Mucosa of rectum (tissue), 2 donors: ENCODE results near the gene MC1R.
"Not testable (repeated sequence)": the region's sequence is repeated elsewhere in the genome, so short reads cannot be mapped to it uniquely, and the experiment has no call there.

Experiments
- H3K27ac ChIP-seq, 2 donors: one replicate each; pipeline ENCODE4 v1.7.0; 2013; ENCODE audit warnings: inconsistent platforms in 2 of 2, low read depth in 2 of 2, low read length in 2 of 2
- H3K27me3 ChIP-seq, 2 donors: one replicate each; pipeline ENCODE4 v1.7.0; 2013; ENCODE audit warnings: low read length in 2 of 2; ENCODE audit not compliant: control insufficient read depth in 2 of 2, insufficient read depth in 2 of 2
- H3K36me3 ChIP-seq, 2 donors: one replicate each; pipeline ENCODE4 v1.7.0; 2013; ENCODE audit warnings: low read length in 2 of 2; ENCODE audit not compliant: control insufficient read depth in 2 of 2, insufficient read depth in 2 of 2
- H3K4me1 ChIP-seq, 2 donors: one replicate each; pipeline ENCODE4 v1.7.0; 2013; ENCODE audit warnings: low read length in 2 of 2, mild to moderate bottlenecking in 1 of 2; ENCODE audit not compliant: control insufficient read depth in 2 of 2, insufficient read depth in 2 of 2
- H3K4me3 ChIP-seq, 2 donors: one replicate each; pipeline ENCODE4 v1.7.0; 2013; ENCODE audit warnings: low read length in 2 of 2
- H3K9ac ChIP-seq, 2 donors: one replicate each; pipeline ENCODE4 v1.7.0; 2013; ENCODE audit warnings: low read length in 2 of 2, low read depth in 1 of 2, mild to moderate bottlenecking in 1 of 2
- H3K9me3 ChIP-seq, 2 donors: one replicate each; pipeline ENCODE4 v1.7.0; 2013; ENCODE audit warnings: low read length in 2 of 2; ENCODE audit not compliant: control insufficient read depth in 2 of 2
- donor health status: healthy.
- donor health status: Normal muscosa, but diverticular disease.

Gene MC1R

DNA sequence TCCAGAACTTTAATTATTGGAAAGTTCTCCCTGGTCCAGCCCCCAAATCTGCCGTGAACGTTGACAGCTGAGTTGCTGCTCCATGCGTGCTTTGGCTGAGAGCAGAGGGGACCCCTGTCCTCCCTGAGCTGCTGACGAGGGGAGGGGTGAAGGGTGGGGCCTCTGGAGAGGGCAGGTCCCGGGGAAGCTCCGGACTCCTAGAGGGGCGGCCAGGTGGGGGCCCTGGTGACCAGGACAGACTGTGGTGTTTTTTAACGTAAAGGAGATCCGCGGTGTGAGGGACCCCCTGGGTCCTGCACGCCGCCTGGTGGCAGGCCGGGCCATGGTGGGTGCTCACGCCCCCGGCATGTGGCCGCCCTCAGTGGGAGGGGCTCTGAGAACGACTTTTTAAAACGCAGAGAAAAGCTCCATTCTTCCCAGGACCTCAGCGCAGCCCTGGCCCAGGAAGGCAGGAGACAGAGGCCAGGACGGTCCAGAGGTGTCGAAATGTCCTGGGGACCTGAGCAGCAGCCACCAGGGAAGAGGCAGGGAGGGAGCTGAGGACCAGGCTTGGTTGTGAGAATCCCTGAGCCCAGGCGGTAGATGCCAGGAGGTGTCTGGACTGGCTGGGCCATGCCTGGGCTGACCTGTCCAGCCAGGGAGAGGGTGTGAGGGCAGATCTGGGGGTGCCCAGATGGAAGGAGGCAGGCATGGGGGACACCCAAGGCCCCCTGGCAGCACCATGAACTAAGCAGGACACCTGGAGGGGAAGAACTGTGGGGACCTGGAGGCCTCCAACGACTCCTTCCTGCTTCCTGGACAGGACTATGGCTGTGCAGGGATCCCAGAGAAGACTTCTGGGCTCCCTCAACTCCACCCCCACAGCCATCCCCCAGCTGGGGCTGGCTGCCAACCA, at the start of gene MC1R:
TSS of gene MC1R (plus strand) at position 410 of the 895 bp plus-strand sequence. CDS start at position 807, 397 bp downstream.
- peak within 1 kb of the TSS in 1 of 2 donors; percentile 61 for H3K27ac ChIP-seq
- no peaks in the 10 kb centered on the region for H3K36me3 ChIP-seq
- H3K9ac ChIP-seq = no peak within 1 kb of the TSS
- H3K4me3 ChIP-seq = peak within 1 kb of the TSS; percentile 47 to 52
- no peaks in the 10 kb centered on the region for H3K9me3 ChIP-seq
- H3K27me3 ChIP-seq = peaks cover 8 to 14% of the 10 kb centered on the region in 2 donors
- peaks cover 8 to 26% of the 10 kb centered on the region in 2 donors for H3K4me1 ChIP-seq

DNA sequence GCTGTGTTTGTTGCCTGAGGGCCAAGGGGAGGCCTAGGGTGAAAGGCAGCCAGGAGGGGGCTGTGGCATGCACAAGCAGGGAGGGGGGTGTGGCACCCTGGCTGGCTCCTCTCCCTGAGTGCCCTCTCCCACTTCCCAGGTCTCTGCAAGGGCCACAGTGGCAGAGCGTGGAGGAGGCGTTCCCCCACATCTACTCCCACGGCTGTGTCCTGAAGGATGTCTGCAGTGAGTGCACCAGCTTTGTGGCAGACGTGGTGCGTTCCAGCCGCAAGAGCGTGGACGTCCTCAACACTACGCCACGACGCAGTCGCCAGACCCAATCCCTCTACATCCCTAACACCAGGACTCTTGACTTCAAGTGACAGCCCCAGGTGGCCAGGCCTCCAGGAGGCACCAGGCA, 48.8 kb upstream of the MC1R start:
- Histone ChIP-seq H3K4me1 (peaks cover 11 to 18% of the 10 kb centered on the region in 2 donors), H3K4me3 (no peak overlapping the region), H3K27me3 (no peaks in the 10 kb centered on the region), H3K9me3 (peaks cover 0 to 3% of the 10 kb centered on the region in 2 donors), H3K27ac (no peak overlapping the region), H3K9ac (no peak overlapping the region), H3K36me3 (peaks cover 3 to 21% of the 10 kb centered on the region in 2 donors)

DNA sequence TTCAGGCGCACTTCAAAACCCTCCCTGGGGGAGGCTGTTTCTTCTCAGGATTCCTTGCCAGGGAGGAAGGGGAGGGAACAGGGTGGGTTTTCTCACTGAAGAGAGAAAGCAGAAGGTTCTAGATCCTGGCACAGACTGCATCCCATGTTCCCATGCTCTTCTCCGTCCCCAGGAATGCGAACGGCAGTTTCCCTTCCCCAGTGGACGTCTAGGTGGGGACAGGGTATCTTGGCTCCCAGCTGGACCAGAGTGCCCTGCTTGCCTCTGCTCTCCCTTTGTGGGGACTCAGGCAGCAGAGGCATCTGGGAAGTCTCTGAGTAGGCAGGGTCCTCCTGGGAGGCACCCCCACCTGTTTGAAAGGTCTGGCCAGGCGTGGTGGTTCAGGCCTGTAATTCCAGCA, 48.2 kb upstream of the MC1R start:
- Histone ChIP-seq H3K4me3 (no peak overlapping the region), H3K9ac (no peak overlapping the region), H3K27ac (no peak overlapping the region), H3K36me3 (peaks cover 3 to 25% of the 10 kb centered on the region in 2 donors), H3K9me3 (peaks cover 0 to 3% of the 10 kb centered on the region in 2 donors), H3K27me3 (no peaks in the 10 kb centered on the region), H3K4me1 (peaks cover 11 to 18% of the 10 kb centered on the region in 2 donors)

DNA sequence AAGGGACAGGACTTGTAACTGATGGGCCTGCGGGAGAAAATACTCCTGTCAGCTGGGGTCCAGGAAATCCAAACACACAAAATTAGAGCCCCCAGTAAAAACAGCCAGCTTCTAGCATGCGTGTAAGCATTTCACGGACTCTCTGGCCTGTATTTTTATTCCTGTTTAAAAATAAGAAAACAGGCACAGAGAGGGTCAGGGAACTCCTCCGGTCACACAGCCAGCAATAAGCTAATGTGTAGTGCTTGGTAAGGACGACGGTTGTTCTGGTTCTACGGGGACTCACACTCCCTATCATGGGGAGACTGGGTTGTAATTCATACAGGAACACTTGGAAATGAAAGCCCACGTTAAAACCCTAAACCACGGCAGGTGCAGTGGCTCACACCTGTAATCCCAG, 46.8 kb upstream of the MC1R start:
- H3K9me3 ChIP-seq = peaks cover 0 to 3% of the 10 kb centered on the region in 2 donors
- H3K27ac ChIP-seq = no peak overlapping the region
- H3K27me3 ChIP-seq = no peaks in the 10 kb centered on the region

DNA sequence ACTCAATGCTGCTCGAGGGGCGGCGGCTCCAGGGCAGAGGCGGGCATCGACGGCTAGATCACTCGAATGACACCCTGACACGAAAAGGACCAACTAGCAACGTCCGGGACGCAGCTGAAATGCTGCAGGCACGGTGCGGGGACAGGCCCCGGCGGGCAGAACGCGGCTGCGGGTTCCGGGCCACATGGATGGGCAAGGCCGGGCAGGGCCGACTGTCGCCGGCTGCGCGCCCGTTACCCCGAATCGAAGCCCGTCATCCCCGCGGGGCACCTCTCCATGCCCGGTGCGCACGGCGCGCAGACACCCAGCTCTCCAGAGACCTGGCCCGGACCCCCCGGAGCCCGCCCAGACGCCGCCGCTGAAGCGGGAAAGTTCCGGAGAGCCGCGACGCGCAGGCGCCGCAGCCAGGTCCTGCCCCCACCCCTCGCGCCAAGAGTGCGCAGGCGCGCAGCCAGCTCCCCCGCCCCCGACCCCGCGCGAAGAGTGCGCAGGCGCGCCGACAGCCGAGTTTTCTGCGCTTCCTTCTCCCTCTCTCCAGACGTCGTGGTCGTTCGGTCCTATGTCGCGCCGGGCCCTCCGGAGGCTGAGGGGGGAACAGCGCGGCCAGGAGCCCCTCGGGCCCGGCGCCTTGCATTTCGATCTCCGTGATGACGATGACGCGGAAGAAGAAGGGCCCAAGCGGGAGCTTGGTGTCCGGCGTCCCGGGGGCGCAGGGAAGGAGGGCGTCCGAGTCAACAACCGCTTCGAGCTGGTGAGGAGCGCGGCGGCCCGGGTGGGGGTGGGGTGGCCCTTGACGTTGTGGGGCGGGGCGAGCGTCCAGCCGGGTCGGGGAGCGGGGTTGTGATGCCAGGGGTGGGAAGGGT, 45.3 kb upstream of the MC1R start, which contains the start of gene TCF25:
TSS of gene TCF25 (plus strand) at position 484 of the 863 bp plus-strand sequence. CDS start at position 560, 76 bp downstream.
- peaks cover 0 to 26% of the 10 kb centered on the region in 2 donors for H3K36me3 ChIP-seq
- peak within 1 kb of the TSS; percentile 88 to 98 for H3K9ac ChIP-seq
- H3K27me3 ChIP-seq = no peaks in the 10 kb centered on the region
- H3K9me3 ChIP-seq = no peaks in the 10 kb centered on the region
- peak within 1 kb of the TSS; percentile 81 to 92 for H3K4me3 ChIP-seq
- peak within 1 kb of the TSS; percentile 100 for H3K27ac ChIP-seq
- H3K4me1 ChIP-seq = peaks cover 11 to 18% of the 10 kb centered on the region in 2 donors

More for the DNA sequence above, 46.8 kb upstream of the MC1R start:
- Histone ChIP-seq H3K4me3 (no peak overlapping the region), H3K9ac (no peak overlapping the region), H3K4me1 (peaks cover 11 to 18% of the 10 kb centered on the region in 2 donors), H3K36me3 (peaks cover 3 to 31% of the 10 kb centered on the region in 2 donors)

DNA sequence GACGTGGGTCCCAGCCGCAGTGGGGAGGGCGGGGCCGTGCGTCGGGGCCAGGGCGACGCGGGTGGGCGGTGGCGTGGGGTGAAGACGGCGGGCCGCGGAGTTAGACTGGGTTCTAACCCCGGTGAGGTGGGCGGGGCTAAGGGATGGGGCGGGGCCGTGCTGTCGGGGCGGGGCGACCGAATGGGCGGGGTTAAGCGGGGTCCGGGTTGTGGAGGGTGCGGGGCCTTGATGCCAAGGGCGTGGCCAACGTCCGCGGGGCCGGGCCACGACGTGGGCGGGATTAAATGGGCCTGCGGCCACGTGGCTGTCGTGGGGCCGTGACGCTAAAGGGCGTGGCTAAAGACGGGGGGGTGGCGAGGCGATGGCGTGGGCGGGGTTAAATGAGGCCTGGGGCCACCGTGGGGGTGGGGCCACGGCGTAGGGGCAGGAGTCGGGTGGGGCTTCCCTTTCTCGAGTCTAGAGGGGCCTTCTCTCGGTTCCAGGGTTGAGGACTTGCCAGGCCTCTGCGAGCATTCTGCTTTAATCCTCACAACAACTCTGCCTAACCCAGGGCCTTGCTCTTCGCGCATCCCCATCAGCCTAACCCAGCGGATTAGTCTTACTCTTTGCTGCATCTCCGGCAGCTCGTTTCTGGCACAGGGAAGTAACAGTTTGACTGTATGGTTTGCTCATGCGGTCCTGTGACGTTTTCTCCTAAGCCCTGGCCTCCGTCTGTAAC, 44.5 kb upstream of the MC1R start:
- H3K36me3 ChIP-seq = peaks cover 7 to 29% of the 10 kb centered on the region in 2 donors
- peak overlapping the region; percentile 65 to 92 for H3K4me3 ChIP-seq
- peak overlapping the region; percentile 49 to 98 for H3K9ac ChIP-seq
- no peaks in the 10 kb centered on the region for H3K27me3 ChIP-seq
- H3K4me1 ChIP-seq = peaks cover 11 to 18% of the 10 kb centered on the region in 2 donors
- H3K27ac ChIP-seq = peak overlapping the region; percentile 100
- H3K9me3 ChIP-seq = no peaks in the 10 kb centered on the region

DNA sequence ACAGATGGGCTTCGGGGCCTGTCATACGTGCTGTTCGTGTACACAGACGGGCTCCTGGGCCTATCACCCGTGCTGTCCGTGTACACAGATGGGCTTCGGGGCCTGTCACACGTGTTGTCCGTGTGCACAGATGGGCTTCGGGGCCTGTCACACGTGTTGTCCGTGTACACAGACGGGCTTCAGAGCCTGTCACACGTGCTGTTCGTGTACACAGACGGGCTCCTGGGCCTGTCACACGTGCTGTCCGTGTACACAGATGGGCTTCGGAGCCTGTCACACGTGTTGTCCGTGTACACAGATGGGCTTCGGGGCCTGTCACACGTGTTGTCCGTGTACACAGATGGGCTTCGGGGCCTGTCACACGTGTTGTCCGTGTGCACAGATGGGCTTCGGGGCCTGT, 39.5 kb upstream of the MC1R start:
- H3K4me3 ChIP-seq, H3K4me1 ChIP-seq, H3K9me3 ChIP-seq, H3K9ac ChIP-seq, H3K27ac ChIP-seq, H3K27me3 ChIP-seq: not testable (repeated sequence)
- peaks cover 33 to 49% of the 10 kb centered on the region in 2 donors for H3K36me3 ChIP-seq

DNA sequence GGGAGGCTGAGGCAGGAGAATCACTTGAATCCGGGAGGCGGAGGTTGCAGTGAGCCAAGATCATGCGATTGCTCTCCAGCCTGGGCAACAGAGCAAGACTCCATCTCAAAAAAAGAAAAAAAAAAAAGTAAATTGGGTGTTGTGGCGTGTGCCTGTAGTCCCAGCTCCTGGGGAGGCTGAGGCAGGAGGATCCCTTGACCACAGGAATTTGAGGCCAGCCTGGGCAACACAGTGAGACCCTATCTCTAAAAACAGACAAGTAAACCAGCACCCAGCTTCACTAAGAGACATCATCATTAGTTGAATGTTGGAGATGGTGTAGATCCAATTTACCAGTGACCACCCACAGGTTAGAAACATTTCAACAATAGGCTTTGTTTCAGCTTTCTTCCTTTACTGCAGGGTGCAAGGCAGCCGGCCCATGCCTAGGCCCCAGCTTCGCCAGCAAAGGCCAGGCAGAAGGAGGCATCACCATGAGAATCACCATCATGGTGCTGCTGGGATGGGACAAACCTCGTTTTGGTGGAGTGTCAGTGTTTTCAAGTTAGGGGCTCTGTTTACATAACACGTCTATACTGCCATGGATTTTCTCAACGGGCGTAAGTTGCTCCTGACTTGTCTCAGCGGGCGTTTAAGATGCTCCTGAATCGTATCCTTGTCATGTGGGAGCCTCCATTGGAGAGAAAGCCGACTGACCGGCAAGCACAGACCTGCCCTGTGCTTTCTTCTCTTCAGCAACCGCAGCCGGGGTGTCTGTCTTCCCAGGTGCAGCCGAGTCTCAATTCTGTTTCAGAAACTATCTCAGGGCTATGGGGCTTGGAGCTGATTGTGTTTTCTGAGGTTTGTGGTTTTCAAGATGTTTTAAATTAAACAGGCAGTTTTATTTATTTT, 37.9 kb upstream of the MC1R start:
- H3K4me1 ChIP-seq = no peaks in the 10 kb centered on the region
- no peaks in the 10 kb centered on the region for H3K27me3 ChIP-seq
- H3K9me3 ChIP-seq = no peaks in the 10 kb centered on the region
- H3K27ac ChIP-seq = no peak overlapping the region
- H3K36me3 ChIP-seq = peaks cover 44 to 54% of the 10 kb centered on the region in 2 donors
- H3K4me3 ChIP-seq = no peak overlapping the region
- no peak overlapping the region for H3K9ac ChIP-seq

DNA sequence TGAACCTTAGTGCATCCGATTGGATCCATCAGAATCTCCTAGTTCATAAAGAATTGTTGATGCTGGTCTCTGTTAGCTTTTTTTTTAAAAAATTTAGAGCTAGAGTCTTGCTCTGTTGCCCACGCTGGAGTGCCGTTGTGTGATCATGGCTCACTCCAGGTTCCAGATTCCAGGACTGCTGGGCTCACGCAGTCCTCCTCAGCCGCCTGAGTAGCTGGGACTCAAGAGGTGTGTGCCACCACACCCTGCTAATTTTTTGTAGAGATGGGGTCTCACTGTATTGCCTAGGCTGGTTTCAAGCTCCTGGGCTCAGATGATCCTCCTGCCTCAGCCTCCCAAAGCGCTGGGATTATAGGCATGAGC, 37.3 kb upstream of the MC1R start:
- H3K27ac ChIP-seq = no peak overlapping the region
- no peaks in the 10 kb centered on the region for H3K9me3 ChIP-seq
- H3K27me3 ChIP-seq = no peaks in the 10 kb centered on the region
- H3K4me3 ChIP-seq = no peak overlapping the region
- H3K36me3 ChIP-seq = peaks cover 44 to 49% of the 10 kb centered on the region in 2 donors
- H3K9ac ChIP-seq = no peak overlapping the region
- no peaks in the 10 kb centered on the region for H3K4me1 ChIP-seq
